IPS DF 6.9 (cell line): Measurements from ENCODE around the gene SIVA1.

Experiments used
- DNase-seq: peaks from one replicate; pipeline ENCODE4 v3.0.0-alpha.2; 2013; ENCODE audit warnings: low read depth, low spot score
- H3K27ac ChIP-seq: one replicate; pipeline ENCODE4 v1.5.1; 2013; ENCODE audit warnings: low read length, control low read depth
- H3K27me3 ChIP-seq: 2 replicates; pipeline ENCODE4 v1.6.1; 2013; ENCODE audit warnings: mild to moderate bottlenecking, low read length; ENCODE audit not compliant: control insufficient read depth, insufficient read depth
- H3K36me3 ChIP-seq: 2 replicates; pipeline ENCODE4 v1.6.1; 2013; ENCODE audit warnings: low read length; ENCODE audit not compliant: control insufficient read depth, insufficient read depth
- H3K4me1 ChIP-seq: 2 replicates; pipeline ENCODE4 v1.6.1; 2013; ENCODE audit warnings: low read length; ENCODE audit not compliant: control insufficient read depth, insufficient read depth
- H3K4me3 ChIP-seq: 2 replicates; pipeline ENCODE4 v1.5.1; 2013; ENCODE audit warnings: mild to moderate bottlenecking, low read length
- H3K9me3 ChIP-seq: 2 replicates; pipeline ENCODE4 v1.6.1; 2013; ENCODE audit warnings: low read length, inconsistent platforms; ENCODE audit not compliant: control insufficient read depth, insufficient read depth
- WGBS: extraction: QIAGEN DNeasy Blood & Tissue Kit; methylation state at CpG from one replicate; pipeline ENCODE4 v1.1.7; 2013; ENCODE audit warnings: mixed read lengths, missing lambda C conversion rate; ENCODE audit not compliant: insufficient read length, insufficient coverage; 5-methylcytosine and 5-hydroxymethylcytosine counted together

The SIVA1 gene

DNA sequence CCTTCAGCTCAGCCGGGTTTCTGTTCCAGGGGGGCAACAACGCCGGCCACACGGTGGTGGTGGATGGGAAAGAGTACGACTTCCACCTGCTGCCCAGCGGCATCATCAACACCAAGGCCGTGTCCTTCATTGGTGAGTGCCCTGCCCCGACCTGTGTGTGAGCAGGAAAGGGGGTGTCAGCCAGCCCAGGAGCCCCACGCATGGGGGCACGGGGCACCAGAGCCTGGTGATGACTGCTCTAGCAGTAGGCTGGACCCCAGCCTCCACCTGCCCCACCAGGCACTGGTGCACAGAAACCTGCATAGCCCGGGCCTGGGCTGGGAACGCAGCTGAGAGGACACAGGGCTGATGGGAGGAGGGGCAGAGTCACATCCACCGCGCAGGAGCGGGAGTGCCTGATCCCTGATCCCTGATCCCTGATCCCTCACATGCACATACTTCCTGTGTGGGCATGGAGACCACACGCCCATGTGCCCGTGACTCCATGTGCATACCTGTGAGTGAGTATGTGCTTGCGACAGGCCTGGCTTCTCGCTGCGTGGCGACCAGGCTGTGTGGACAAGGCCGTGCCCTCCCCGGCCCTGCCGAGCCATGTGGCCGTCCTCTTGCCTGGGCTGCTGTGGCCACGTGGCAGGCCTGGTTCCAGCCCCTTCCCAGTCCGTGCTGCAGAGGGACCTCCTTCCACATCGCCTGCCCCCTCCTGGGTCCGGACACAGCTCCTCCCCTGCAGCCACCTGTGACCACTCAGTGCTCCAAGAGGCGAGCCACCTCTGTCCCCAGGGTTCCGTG lies 17.8 kb upstream of the SIVA1 start:
- no peak overlapping the region for H3K4me3 ChIP-seq
- no peaks in the 10 kb centered on the region for H3K9me3 ChIP-seq
- no peaks in the 10 kb centered on the region for H3K27me3 ChIP-seq
- no peaks in the 10 kb centered on the region; the same call in 1 of the 2 replicates for H3K4me1 ChIP-seq
- DNase-seq, result no peak
- no peak overlapping the region for H3K27ac ChIP-seq
- WGBS, result no CpG with 5 or more reads among the region's 31 CpGs
- H3K36me3 ChIP-seq, result no peaks in the 10 kb centered on the region

DNA sequence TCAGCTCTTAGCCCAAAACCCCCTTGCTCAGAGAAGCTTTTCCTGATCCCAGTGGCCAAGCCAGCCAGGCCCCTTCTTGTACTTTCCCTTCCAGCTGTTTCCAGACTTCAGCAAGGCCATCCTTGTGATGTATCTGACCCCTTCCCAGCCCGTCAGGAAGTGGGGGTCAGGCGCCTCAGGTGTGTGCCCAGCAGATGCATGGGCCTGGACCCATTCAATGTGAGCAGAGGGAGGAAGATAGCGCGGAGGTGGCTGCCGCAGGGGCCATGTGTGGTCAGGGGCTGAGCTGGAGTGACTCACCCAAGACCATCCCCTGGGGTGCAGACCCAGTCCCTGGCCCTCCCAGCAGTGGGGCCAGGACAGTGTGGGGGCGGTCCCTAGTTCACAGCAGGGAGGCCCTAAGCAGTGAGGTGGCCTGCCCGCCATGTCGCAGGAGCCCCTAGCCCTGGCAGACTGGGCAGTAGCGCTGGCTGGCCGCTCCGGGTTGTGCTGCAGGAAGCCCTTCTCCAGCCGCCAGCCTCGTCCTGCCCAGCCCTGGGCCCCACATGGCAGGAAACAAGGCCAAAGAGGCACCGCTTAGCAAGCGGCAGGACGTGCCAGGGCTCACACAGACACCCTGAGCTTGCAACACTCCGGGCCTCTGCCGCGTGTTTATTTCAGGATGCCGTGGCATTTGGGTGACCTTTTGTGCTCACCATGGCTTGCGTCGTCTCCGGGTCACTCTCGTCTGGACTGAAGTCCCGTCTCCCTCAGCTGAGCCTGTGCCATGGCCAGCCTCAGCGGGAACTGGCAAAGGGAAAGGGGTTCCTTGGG lies 16.9 kb upstream of the SIVA1 start:
- no peak overlapping the region for H3K4me3 ChIP-seq
- H3K27ac ChIP-seq, result no peak overlapping the region
- H3K36me3 ChIP-seq, result 0 out of 2 replicates have a peak, but pooled peaks cover 3% of the 10 kb centered on the region
- H3K9me3 ChIP-seq, result no peaks in the 10 kb centered on the region
- WGBS, result no CpG with 5 or more reads among the region's 26 CpGs
- no peaks in the 10 kb centered on the region for H3K27me3 ChIP-seq
- no peak for DNase-seq
- H3K4me1 ChIP-seq, result no peaks in the 10 kb centered on the region; the same call in 1 of the 2 replicates

DNA sequence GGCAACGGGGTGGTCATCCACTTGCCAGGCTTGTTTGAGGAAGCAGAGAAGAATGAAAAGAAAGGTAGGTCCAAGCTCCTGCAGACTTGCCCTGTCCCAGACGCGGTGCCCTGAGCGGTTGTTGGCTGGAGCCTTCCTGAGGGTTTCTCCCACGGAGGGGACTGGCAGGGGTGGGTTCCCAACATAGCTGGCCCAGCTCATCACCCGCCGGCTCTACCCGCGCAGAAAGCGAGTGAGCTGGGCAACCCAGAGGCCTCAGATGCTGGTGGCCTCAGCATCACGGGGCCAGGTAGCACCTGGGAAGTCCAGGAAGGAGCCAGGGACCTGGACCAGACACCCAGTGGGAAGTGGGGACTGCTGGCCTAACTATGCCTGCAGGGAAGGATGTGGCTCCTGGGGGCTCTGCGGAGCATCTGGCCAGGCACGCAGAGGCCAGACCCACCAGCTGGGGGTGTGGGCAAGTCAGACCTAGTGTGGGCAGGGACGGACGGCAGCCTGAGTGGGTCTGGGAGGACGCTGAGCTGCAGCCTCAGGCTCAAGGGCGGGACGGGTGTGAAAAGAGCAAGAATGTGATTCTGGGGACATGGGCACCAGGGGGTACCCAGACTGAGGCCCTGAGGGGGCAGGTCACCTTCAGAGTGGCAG lies 14.4 kb upstream of the SIVA1 start:
- Histone ChIP-seq H3K27ac (no peak overlapping the region), H3K4me1 (no peaks in the 10 kb centered on the region; the same call in 1 of the 2 replicates), H3K9me3 (no peaks in the 10 kb centered on the region), H3K36me3 (peaks cover 7% of the 10 kb centered on the region; the same call in 1 of the 2 replicates), H3K27me3 (no peaks in the 10 kb centered on the region), H3K4me3 (no peak overlapping the region)
- no CpG with 5 or more reads among the region's 18 CpGs for WGBS
- no peak for DNase-seq

DNA sequence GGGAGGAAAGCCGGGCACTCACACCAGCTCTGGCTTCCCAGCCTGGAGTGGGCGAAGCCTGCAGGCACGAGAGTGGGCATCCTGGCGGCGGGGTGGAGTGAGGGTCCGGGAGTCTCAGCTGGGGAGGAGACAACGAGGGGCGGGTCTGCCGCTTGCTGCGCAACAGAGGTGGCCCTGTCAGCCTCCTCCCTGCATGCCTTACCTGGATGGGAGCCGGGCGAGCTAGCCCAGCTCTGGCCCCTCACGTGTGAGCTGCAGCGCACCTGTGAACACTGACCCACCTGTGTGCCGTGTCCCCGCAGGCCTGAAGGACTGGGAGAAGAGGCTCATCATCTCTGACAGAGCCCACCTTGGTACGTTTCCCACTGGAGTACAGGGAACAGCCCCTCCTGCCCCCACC lies 13.9 kb upstream of the SIVA1 start:
- H3K4me3 ChIP-seq, result no peak overlapping the region
- DNase-seq, result no peak
- no peak overlapping the region for H3K27ac ChIP-seq
- H3K27me3 ChIP-seq, result no peaks in the 10 kb centered on the region
- H3K36me3 ChIP-seq, result peaks cover 7% of the 10 kb centered on the region; the same call in 1 of the 2 replicates
- WGBS, result no CpG with 5 or more reads among the region's 17 CpGs
- no peaks in the 10 kb centered on the region; the same call in 1 of the 2 replicates for H3K4me1 ChIP-seq
- H3K9me3 ChIP-seq, result no peaks in the 10 kb centered on the region

DNA sequence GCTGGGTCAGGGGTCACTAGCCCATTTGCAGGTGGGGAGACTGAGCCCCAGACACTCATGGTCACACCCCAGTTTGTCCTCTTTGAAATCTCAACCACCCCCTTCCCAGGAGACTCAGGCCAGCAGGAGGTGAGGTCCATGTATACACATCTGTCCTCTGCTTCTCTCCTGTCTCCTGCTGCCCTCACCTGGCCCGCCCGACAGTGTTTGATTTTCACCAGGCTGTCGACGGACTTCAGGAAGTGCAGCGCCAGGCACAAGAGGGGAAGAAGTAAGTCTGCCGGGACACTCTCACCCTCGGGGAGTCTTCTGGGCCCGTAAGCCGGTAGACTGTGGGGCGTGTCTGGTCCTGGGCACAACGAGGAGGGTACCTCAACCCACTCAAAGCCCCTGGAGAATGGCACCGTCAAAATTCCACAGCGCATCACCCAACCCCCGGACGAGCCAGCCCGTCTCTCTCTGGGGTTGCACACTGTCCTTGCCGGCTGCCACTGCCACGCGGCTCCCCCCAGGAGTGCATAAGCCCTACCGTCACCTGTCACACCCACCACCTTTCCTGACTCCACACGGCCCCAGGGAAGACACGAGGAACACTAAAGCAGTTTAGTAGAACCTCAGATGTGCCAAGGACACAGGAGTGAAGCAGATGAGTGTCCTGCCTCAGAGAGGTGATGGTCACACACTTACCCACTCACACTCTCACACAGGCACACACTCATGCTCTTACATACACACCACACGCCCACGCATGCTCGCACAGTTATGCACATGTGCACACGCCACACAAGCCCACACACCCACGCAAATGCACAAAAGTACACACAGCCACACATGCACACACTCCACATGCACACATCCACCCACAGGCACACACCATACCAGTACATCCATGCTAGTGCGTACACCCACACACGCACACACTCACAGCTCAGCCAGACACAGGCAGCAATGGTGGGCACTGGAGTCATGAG lies 13.1 kb upstream of the SIVA1 start:
- DNase-seq, result no peak
- Histone ChIP-seq H3K27ac (no peak overlapping the region), H3K27me3 (no peaks in the 10 kb centered on the region), H3K4me1 (no peaks in the 10 kb centered on the region; the same call in 1 of the 2 replicates), H3K9me3 (no peaks in the 10 kb centered on the region), H3K36me3 (peaks cover 7% of the 10 kb centered on the region; the same call in 1 of the 2 replicates), H3K4me3 (no peak overlapping the region)
- no CpG with 5 or more reads among the region's 29 CpGs for WGBS

DNA sequence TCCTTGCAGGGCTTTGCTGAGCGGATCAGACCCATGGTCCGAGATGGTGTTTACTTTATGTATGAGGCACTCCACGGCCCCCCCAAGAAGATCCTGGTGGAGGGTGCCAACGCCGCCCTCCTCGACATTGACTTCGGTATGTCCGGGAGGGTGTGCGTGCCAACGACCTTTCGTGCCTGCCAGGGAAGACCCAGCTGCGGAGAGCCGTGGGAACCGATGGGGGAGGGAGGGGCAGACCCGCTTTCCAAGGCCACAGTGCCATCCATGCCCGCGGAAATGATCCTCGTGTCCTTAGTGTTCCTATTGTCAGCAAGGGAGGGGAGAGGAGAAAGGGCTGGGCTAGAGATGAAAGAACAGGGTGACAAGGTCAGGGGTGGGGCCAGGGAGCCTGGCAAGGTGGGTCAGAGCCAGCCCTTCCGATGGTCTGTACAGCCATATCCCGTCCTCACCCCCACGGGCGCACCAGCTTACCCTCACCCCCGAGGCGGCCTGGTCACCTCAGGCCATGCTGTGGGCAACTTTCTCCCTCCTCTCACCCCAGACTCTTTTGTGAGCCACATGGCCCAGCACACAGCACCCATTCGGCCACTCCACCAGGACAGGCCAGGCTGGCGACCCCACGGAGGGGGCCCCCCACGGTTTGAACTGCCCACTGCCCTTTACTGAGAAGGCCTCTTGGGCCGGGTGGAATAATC lies 11.7 kb upstream of the SIVA1 start:
- no peaks in the 10 kb centered on the region for H3K27me3 ChIP-seq
- H3K27ac ChIP-seq, result no peak overlapping the region
- no peak for DNase-seq
- H3K36me3 ChIP-seq, result peaks cover 7% of the 10 kb centered on the region; the same call in 1 of the 2 replicates
- H3K9me3 ChIP-seq, result no peaks in the 10 kb centered on the region
- no peak overlapping the region for H3K4me3 ChIP-seq
- WGBS, result no CpG with 5 or more reads among the region's 29 CpGs
- H3K4me1 ChIP-seq, result no peaks in the 10 kb centered on the region

DNA sequence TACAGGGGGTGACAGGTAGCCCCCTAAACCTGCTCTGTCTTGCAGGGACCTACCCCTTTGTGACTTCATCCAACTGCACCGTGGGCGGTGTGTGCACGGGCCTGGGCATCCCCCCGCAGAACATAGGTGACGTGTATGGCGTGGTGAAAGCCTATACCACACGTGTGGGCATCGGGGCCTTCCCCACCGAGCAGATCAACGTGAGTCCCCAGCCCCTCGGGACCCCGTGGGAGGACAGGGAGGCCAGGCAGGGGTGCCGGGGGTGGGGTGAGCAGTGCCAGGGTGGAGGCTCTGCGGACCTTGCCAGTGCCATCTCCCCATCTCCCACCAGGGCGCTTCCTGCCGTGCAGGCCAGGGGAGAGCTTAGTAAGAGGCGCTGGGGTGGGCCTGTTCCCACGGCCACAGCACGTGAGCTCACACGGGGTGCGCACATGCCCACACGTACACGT lies 11.1 kb upstream of the SIVA1 start:
- no peak for DNase-seq
- no peaks in the 10 kb centered on the region for H3K27me3 ChIP-seq
- H3K36me3 ChIP-seq, result peaks cover 7% of the 10 kb centered on the region; the same call in 1 of the 2 replicates
- no peaks in the 10 kb centered on the region for H3K9me3 ChIP-seq
- no peak overlapping the region for H3K27ac ChIP-seq
- no peaks in the 10 kb centered on the region for H3K4me1 ChIP-seq
- no CpG with 5 or more reads among the region's 23 CpGs for WGBS
- no peak overlapping the region for H3K4me3 ChIP-seq

DNA sequence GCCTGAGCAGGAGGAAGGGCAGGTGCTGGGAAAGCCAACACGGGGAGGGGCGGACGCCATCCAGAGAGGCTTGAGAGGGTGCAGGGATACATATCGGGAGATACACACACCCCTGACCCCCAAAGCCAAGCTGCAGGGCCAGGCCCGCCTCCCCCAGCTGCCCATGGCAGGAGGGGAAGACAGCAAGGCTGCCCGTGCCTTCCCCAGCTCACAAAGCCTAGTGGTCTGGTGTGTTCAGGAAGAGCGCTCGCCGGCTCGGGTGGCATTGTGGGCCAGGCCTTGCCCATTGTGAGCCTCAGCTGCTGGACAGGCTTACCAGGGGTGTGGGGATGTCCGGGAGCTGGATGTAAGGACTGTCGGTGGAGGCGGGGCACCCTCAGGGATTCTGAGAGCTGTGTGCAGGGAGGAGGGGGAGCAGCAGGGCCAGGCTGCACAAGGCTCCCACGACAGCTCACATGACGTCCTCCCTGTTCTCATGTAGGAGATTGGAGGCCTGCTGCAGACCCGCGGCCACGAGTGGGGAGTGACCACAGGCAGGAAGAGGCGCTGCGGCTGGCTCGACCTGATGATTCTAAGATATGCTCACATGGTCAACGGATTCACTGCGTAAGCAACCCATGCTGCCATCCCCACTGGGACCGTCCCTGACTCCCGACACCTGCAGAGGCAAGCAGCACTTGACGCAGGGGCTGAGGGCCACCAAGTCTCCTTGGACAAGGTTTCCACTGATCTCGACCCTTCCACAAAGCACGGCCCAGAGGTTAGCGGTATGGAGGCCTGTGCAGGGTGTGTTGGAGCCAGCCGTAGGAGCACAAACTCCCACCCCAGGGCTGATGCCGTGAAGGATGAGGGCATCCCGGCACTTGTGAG lies 10.1 kb upstream of the SIVA1 start:
- DNase-seq, result no peak
- Histone ChIP-seq H3K4me3 (no peak overlapping the region), H3K4me1 (no peaks in the 10 kb centered on the region), H3K27ac (no peak overlapping the region), H3K27me3 (no peaks in the 10 kb centered on the region), H3K9me3 (no peaks in the 10 kb centered on the region), H3K36me3 (peaks cover 7% of the 10 kb centered on the region; the same call in 1 of the 2 replicates)
- WGBS, result no CpG with 5 or more reads among the region's 32 CpGs
